GM21737 (cell line): ENCODE measurements around the gene TSPAN5.

Experiments used
- ATAC-seq: cut with Tn5 transposase; IDR thresholded peaks from one replicate; pipeline ENCODE4 v1.9.1; 2021; ENCODE audit warnings: mild to moderate bottlenecking, moderate library complexity; ENCODE audit not compliant: unreplicated experiment

Gene TSPAN5

DNA sequence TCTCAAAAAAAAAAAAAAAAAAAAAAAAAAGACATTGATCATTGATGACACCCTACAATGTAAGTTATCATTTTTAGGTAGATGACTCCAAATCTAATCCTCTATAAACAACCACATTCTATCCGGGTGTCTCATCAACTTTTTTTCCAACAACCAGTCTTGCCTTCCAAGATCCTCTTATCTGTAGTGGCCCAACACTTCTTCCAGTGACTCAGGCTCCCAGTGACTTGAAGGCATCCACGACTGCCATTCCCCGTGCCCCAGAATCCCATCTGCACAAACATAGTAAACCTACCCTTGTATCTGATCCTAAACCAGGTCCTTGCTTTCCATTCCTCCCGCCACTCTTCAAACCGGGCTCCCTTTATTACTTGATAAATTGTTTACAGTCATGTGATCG lies 15.6 kb upstream of the TSPAN5 start:
- ATAC-seq: no peak

DNA sequence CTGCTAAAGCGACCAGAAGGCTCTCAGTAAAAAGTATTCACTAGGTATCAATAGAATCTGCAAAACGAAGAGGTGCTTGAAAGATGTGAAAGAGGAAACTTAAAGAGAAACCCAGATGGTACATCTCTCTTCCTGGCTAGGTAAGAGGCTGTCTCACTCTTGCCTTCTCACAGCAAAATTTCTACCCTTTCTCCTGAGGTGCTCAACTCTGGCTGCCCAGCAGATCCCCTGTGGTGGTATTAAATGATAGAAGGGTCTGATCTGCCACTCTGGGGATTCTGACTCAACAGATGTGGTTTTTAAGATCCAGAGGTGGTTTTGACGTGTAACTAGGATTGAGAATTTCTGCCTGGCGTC lies 14.9 kb upstream of the TSPAN5 start:
- ATAC-seq: no peak

DNA sequence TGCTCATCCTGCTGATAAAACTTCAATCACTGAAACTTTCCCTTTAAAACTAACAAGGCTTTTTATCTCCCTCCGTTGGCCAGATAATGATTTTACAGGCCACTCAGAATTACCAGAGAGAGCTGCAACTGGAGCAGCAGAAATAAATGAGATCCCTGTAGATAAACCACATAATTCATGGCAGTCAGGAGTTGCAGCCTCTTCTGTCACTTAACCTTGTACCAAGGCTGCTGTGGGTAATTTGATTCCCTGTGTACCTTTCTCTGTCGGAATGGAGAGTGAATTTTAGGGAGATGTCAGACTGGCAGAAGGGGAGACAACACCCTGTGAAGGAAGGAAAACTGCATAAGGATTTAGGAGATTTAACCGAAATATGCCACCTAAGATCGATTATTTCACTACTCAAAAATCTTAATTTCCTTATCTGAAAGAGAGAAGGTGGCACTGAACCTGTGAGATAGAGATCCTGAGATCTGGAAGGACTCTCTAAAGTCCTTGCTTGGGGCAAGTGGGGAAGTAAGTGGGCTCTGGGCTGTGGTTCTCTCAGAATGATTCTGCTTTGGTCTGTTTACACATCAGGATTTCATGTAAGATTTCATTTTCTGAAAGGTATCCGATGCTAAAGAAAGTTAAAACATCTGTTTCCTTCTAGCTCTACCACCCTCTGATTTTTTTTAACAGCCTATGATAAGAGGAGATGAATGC lies 14.3 kb upstream of the TSPAN5 start:
- no peak for ATAC-seq

DNA sequence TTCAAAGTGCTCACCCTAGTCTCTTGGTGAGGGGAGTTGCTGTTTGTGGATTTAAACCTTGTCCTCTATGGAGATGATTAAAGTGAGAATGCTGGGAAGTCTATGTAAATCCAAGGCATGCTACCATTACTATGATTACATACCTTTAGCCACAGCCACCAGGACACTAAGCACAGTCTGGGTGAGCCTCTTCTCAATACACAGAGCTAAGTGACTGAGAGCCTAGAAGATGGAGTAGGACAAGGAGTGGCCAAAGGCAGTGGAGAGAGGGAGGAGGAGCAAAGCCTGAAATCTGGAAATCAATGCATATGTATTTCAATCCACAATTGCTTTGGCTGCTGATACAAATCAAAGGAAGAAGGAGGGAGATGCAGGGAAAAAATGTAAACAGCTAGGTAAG lies 12.7 kb upstream of the TSPAN5 start:
- no peak for ATAC-seq

DNA sequence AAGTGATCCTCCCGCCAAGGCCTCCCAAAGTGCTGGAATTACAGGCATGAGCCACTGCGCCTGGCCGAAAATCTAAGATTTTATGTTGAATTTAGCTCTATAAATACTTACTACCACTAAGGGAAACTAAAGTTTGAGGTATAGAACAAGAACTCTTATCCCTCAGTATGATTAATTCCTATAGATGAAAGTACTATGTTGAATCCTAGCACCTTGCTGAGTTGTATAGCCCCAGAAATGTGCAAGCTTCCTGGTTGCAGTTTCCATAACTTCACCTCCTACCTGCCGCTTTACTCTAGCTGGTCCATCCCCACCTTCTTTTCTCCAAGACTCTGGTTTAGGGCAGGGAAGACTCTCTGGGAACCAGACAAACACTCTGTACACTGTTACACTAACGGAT lies 11.8 kb upstream of the TSPAN5 start:
- ATAC-seq: no peak

DNA sequence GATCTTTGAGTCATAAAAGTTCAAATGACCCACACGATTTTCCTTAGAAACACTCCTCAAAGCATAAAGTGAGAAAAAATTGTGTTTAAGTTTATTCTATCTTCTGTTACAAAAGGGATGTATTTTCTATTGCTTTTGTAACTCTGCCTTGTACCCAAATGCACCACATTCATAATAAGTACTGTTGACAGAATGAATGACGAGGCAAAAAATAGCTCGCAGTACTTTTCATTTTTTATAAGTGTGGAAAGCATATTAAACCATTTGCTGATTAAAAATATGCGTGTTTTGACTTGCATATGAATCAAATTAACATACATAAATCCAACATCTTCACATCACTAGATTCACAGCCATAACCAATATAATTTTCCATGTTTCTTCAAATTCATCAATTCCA lies 11.2 kb upstream of the TSPAN5 start:
- no peak for ATAC-seq

DNA sequence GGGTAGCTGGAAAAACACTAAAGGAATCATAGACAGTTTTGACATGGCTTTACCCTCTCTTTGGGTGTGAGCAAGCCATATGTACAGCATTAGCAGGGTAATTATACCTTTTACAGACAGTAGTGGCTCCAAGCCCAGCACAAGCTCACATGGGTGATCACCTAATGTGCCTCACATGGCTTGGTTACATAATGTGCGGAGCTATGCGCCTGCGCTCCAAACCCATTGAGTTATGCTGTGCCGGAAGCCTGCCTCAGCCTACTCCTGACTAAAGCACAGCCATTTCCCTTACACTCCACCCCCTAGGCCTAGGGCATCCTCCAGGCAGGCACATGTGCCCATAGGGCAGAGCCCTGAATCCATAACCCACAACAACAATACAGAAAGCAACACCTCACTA lies 6.5 kb upstream of the TSPAN5 start:
- no peak for ATAC-seq

DNA sequence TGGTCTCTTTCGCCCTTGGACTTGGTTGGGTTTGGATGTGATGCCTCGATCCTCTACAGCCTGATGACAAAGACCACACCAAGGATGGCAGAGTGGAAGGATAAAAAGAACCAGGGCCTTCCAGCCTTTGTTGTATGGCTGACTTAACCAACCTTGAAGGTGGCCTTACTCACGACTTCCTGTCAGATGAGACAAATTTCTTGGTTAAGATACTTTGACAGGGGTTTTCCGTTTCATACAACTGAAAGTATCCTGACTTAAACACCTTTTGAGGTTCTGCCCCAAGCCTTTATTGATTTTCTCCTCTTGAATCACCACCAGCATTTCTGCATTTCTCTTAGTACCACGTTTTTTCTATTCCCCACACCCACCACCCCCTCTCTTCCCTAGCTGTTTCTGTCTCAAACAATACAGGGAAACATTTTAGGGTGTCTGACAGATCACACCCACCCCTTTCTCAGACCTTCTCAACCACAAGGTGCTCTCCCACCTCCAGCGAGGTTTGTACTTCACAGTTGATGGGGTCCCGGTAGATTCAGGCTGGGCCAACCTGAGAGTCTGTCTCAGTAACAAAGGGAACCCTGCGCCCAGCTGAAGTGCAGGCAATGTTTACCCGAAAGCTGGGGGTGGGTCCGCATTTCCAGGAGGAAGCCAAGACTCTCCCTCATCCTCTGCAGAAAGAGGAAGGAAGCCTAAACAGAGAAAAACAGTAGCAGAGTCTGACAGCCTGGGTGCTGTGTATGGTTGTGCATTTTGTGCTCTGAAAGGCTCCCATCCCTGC lies 5.0 kb upstream of the TSPAN5 start:
- ATAC-seq: peak; percentile 68

DNA sequence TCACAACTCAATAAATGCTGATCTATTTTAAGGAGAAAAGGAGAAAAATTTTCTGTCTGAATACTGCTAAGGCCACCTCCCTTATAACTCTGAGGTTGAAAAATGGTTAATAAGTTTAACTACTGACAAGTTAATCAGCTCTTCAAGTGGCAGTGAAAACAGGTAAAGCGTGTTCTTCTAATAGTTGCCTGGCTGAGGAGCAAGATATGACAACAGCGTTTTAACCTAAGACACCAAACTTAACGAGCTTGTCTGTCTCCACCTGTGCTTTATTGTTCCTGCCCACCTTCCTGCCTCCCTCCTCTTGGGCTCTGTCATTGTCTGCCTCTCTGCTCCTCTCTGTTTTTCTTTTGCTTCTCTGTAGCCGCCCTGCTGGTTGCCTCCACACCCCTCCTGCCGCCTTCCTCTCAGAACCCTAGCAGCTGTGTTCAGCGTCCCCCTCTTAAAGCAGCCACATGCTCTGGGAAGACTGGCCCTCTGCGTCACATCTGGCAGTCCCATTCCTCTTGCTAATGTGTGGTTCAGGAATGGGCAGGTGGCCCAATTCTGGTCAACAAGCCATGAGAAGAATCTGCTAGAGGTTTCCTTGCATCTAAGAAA lies 4.3 kb upstream of the TSPAN5 start:
- peak; percentile 1 for ATAC-seq

DNA sequence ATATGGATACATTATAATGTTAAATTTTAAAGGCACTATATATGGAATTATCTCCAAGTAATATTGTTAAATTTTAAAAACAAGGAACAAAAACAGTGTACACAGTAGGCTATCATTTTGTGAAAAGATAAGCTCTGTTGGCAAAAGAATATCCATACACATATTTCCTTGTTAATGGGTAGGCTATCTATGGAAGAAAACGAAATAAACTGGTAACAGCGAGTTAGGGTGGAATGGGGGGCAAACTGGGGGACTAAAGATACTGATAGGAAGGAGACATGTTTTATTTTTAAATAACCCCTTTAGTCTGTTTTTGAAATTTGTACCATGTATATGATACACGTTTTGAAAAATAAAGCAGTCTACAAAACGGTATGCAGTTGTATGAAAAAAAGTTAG lies 3.6 kb upstream of the TSPAN5 start:
- no peak for ATAC-seq

DNA sequence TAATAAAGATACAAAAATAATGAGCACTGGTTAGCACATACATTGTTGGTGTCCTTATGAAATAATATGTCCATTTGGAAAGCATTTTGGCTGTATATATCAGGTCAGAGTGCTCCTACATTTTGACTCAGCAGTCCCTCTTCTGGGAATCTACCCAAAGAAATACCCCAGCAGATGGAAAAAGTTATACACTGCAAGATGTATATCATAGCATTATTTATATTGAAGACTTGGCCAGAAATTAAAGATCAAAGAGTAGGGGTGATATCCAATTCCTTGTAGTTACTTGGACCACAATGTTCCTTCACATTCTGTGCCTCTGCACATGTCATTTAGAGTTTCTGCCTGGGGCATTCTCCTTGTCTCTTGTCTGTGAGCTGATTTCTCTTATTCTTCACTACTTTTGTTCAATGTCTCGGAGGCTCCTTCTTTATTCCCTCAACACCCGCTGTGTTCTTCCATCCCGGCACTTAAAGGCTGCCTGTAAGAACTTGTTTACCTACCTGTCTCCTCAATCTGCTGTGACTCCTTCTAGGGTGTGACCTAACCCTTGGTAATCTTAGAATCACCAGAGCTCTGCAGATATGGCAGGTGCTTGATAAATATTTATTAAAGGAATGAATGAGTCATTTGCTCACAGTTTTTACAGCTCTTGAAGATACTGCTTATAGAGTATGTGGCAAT lies 3.1 kb upstream of the TSPAN5 start:
- no peak for ATAC-seq

DNA sequence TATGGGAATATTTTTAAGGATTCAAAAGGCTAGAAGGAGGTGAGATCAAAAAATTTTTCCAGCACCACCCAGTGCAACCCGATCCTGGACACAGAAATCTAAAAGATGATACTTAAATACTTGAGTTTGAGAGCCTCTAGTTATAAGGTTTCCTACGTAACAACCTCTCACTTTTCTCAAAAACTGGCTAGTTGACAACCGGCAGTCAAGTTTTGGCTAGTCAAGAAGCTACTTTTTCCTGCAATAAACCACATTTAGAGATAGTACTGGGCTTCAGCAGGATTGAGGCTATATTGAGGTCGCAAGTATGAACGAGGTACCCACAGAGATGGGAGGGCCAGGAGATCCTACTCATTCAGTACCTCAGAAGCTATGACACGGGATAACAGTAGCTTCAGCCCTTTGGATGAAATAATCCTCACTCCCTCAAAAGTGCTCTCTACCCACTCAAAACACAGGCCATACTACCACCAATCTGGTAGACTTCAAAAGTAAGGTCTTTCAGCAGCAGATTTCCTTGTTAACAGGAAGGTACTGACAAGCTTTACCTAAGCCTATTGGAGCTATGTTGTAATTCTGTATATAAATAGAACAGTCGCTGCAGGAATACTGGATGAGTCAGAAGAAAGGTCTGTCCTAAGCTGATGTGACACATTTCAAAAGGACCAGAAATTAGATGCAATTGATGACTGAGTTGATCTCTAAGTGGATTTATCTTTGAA lies 1.5 kb upstream of the TSPAN5 start:
- ATAC-seq: no peak

DNA sequence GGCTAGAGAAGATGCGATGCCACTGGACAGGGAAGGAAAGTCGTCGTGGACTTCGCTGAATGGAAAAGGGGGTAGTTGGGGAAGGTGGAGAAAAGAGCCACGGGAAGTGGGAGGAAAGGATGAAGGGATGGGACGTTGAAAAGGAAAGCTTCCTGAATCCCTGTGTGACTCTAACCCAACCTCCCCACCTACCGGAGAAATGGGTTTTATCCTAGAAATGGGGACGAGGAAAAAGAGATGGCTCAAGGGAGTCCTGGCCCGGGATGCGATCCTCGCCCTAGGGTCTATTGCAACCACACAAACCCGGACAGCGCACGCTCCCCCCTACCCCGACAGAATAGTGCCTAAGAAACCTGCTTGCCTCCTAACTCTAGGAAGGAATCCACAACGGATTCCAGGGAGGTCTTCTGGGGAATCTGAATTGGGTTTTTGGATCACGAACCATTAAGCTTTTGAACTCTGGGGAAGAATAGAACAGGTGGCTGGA lies 738 bp upstream of the TSPAN5 start:
- ATAC-seq: no peak

DNA sequence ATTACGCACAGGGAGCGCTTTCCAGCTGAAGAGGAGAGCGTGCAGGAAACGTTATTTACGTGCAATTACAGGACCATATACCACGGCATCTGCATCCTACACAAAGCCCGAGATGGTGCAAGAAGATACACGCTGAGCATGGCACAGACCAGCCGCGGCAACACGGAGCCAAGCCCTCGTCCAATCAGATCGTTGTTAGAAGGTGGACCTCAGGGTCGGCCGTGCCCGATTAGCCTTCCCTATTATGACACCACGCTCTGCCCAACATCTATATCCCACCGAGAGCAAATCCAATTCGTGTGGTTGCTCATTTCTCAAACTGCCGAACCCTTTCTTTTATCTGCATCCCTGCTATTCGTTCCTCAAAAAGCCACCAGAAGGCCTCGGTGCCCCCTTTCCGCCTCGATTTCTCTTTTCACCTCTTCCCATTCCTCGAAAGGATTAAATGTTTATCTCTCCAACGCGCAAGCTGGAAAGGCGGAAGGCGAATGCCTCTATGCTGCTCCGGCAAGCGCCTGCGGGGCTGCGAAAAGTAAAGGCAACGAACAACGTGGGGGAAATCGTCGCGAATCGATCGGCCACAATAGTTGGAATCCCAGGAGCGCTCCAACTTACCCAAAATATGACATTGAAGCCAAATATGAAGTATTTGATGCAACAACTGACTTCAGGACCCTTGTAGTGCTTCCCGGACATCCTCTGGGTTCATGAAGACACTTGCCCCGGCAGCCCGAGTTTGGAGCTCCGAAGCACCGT lies 702 bp downstream of the TSPAN5 start:
- peak; percentile 5 for ATAC-seq

DNA sequence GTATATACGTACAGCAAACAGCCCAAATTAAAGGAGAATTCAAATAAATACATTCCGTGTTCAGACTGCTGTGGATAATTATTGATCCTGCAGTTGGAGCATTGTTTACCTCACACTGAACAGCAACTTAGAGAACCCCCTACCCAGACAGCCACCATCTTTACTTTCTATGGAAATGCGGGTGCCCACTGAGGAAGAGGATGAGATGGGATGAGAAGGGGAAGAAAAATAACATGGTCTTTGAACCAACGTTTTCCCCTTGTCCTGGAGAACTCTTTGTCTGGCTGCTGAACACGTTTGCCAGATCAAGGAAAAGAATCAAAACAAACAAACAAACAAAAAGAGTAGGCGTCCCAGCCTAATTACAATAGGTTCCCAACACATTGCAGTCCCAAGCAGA lies 1.5 kb downstream of the TSPAN5 start:
- no peak for ATAC-seq

DNA sequence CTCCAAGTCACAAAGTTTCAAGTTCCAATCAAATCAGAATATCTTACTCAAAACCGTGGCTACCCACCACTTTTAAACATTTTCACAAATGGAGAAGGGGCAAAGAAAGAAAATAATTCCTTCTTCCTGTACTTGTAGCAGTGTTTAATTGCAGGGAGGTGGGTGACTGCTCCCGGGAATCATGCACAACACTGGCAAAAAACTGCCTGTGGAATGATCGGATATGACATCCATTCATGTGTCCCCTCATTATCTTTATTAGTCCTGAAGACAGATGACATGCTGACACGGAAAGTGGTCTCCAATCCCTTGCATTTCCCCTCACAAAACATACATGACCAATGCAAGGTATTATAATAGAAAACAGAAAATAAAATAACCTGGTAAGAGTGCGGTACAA lies 2.0 kb downstream of the TSPAN5 start:
- no peak for ATAC-seq

DNA sequence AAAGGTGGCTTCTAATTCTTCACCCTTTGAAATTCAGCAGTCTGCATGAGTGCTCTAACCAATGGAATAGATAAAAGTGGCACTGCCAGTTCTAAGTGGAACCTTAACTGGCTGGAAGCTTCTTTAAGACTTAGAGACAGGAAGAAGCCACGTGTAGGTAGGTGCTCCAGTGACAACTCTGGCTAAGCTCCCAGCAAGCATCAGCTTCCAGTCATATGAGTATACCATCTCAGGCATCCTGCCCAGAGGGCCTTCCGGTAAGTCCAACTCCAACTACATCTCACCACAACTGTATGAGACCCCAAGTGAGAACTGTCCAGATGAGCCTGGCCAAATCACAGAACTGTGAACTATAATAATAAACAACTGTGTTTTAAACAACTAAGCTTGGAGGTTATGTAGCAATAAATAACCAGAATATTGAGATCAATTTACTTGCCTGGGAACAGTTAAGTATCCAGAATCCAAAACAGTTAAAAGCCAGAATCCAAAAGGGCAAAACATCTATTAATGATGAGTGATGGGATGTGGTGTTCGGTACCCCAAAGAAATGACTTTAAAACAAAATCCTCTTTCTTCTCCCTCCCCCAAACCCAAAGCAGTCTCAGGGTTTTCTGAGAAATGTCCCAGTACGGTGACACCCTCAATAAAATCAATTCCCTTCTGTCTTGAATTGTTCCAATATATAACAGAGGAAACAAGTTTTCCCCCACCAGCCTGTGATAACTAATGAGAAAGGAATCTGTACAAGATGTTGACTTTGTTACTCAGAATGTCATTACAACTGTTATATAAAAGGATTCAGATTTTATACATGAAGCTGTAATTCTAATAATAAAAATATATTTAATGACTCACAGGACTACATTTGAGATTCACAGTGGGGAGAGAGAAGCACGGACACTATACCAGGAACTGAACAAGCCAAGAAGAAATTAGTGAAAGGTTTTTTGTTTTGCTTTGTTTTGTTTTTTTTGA lies 4.2 kb downstream of the TSPAN5 start:
- ATAC-seq: no peak

DNA sequence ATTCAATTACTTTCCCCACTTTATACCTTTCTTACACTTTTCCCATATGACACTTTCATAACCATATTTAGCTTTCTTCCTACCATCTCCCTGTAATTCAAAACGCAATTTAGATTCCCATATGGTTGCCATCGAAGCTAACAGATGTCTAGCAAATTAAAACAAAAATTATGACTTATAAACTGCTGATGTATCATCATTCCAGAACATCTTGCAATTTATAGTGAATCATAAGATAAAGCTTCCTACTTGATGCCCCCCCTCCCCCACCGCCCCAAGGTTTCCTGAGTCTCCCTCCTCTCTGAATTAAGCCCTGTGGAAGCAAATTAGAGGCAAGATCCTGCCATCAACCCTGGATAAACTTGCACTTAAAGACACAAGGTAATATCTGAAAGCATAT lies 5.4 kb downstream of the TSPAN5 start:
- ATAC-seq: no peak

DNA sequence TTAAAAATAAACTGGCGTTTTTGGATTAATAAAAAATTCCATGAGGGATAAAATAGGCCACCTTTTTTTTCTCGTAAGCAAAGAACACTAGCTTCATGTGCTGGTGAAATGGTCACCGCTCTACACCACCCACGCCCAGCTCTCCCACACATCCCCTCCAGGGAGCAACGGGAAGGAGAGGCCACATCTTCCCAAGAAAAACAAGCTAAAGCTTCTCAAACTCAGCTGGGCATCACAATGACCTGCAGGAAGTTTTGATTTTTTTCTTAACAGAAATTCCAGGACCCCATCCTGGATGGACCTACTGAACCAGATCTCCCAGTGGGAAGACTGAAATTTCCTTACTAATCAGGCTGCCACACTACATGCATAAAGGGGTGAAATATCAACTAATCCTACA lies 9.8 kb downstream of the TSPAN5 start:
- ATAC-seq: no peak
